RWPE2 (cell line): ENCODE data around the gene IQCE.

Experiments used
- ATAC-seq: fragments of 200-7000 bp; cut with Tn5 transposase; 3 replicates; pipeline ENCODE4 v1.9.1; 2021; ENCODE audit warnings: low read depth
- DNase-seq: peaks from one replicate; pipeline ENCODE4 v3.0.0-alpha.2; 2020; ENCODE audit warnings: low spot score
- H3K27ac ChIP-seq: fragments of 450-650 bp; 2 replicates; pipeline ENCODE4 v1.5.1; 2017; ENCODE audit warnings: mild to moderate bottlenecking; ENCODE audit not compliant: poor library complexity, severe bottlenecking
- H3K27me3 ChIP-seq: fragments of 250-450 bp; sonication (Bioruptor Pico); 2 replicates; pipeline ENCODE4 v1.5.1; 2021; ENCODE audit warnings: mild to moderate bottlenecking, moderate library complexity; ENCODE audit not compliant: insufficient read depth, poor library complexity, severe bottlenecking
- H3K36me3 ChIP-seq: fragments of 250-450 bp; sonication (Bioruptor Pico); 2 replicates; pipeline ENCODE4 v1.5.1; 2020; ENCODE audit warnings: low read depth, mild to moderate bottlenecking, moderate library complexity
- H3K4me1 ChIP-seq: fragments of 250-450 bp; sonication (Bioruptor Pico); 2 replicates; pipeline ENCODE4 v1.5.1; 2021; ENCODE audit warnings: mild to moderate bottlenecking, moderate library complexity; ENCODE audit not compliant: insufficient read depth, poor library complexity, severe bottlenecking
- H3K4me3 ChIP-seq: fragments of 250-450 bp; sonication (Bioruptor Pico); 2 replicates; pipeline ENCODE4 v1.5.1; 2021; ENCODE audit warnings: mild to moderate bottlenecking, moderate library complexity; ENCODE audit not compliant: severe bottlenecking
- H3K9me3 ChIP-seq: fragments of 250-450 bp; sonication (Bioruptor Pico); 2 replicates; pipeline ENCODE4 v1.5.1; 2021; ENCODE audit warnings: mild to moderate bottlenecking, moderate library complexity; ENCODE audit not compliant: severe bottlenecking
- TF ChIP-seq, protein P1 (sequence below): fragments of 450-650 bp; IDR thresholded peaks from one replicate; pipeline ENCODE4 v1.5.1; 2017; ENCODE audit warnings: mild to moderate bottlenecking, moderate library complexity; ENCODE audit not compliant: poor library complexity, severe bottlenecking

Gene IQCE

DNA sequence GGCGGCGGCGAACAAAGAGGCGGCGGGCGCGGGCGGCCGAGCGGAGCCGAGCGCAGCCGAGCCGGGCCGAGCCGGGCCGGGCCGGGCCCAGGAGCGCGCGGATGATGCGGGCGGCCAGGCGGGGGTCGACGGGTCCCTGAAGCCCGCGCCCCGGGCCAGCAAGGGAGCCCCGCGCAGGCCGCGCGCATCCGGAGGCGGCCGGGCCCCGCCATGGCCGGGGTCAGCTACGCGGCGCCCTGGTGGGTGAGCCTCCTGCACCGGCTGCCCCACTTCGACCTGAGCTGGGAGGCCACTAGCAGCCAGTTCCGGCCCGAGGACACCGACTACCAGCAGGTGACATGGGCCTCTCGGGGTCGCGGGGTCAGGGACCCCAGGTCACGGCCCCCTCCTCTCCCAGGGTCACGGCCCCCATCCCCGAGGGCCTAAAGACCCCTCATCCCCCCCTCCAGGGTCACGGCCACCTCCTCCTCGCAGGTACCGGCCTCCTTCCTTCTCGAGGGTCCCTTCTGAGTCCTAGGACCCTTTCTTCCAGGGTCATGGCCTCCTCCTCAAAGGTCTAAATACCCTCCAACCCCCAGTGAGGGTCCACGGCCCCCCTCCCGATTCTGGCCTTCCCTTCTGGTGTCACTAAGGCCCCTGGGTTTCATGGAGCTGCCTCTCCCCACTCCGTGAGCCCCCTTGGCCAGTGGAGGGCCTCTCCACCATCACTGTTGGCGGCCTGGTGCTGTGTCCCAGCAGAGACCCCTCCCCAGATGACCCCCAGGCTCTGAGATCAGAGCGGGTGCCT, 73.4 kb downstream of the IQCE start, which contains the start of gene TTYH3:
TTYH3 (plus strand) TSS at position 41 of the 787 bp plus-strand sequence; CDS start at position 211, 170 bp downstream.
- Histone ChIP-seq H3K9me3 (no peaks in the 10 kb centered on the region), H3K27ac (peak within 1 kb of the TSS; percentile 82), H3K36me3 (no peaks in the 10 kb centered on the region), H3K27me3 (no peaks in the 10 kb centered on the region), H3K4me3 (peak within 1 kb of the TSS; percentile 85), H3K4me1 (peaks cover 7% of the 10 kb centered on the region)
- TF ChIP-seq, protein P1, sequence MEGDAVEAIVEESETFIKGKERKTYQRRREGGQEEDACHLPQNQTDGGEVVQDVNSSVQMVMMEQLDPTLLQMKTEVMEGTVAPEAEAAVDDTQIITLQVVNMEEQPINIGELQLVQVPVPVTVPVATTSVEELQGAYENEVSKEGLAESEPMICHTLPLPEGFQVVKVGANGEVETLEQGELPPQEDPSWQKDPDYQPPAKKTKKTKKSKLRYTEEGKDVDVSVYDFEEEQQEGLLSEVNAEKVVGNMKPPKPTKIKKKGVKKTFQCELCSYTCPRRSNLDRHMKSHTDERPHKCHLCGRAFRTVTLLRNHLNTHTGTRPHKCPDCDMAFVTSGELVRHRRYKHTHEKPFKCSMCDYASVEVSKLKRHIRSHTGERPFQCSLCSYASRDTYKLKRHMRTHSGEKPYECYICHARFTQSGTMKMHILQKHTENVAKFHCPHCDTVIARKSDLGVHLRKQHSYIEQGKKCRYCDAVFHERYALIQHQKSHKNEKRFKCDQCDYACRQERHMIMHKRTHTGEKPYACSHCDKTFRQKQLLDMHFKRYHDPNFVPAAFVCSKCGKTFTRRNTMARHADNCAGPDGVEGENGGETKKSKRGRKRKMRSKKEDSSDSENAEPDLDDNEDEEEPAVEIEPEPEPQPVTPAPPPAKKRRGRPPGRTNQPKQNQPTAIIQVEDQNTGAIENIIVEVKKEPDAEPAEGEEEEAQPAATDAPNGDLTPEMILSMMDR: no peak
- ATAC-seq (peak; percentile 7; the same call in 2 of the 3 replicates), DNase-seq (no peak)

GRCh38 chr7:2632733-2633537, 74.2 kb downstream of the IQCE start:
- Histone ChIP-seq H3K4me1 (peaks cover 7% of the 10 kb centered on the region), H3K4me3 (peak overlapping the region; percentile 85), H3K27me3 (no peaks in the 10 kb centered on the region), H3K36me3 (no peaks in the 10 kb centered on the region), H3K9me3 (no peaks in the 10 kb centered on the region), H3K27ac (peak overlapping the region; percentile 82)
- DNase-seq: no peak
- TF ChIP-seq, protein P1: no peak
- ATAC-seq: peak; percentile 40

DNA sequence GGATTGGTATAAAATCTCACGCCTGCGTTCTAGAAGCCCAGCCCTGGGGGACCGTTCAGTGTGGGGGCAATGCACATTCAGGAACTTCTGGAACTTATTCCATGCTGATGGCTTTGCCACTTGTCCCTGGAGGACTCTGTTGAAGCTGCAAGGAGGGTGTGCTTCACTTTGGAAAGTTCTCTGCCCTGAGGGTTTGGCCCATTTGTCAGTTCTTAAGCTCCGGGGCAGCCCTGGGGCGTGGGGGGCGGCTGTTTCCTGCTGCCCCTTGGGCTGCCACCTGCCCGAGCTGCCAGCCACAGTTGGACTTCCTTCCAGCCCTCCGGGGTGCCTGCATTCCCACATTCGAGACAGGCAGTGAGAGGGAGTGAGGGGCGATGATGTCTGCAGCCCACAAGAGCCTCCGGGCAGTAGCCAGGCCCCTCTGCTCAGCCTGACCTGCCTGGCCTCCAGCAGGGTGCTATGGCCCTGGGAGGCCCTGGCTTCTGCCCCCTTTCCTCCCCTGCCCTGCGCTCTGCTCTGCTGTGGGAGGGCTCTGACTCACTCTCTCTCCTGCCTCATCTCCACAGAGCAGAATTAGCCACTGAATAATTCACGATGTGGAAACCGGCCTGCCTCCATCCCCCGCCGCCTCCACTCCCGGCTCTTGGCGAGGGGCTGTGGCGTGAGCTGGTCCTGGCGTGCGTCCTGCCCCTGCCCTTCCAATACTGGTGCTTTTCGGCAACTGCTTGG, 74.9 kb downstream of the IQCE start:
- peak overlapping the region; percentile 85 for H3K4me3 ChIP-seq
- no peaks in the 10 kb centered on the region for H3K9me3 ChIP-seq
- H3K36me3 ChIP-seq: no peaks in the 10 kb centered on the region
- TF ChIP-seq, protein P1: no peak
- peaks cover 7% of the 10 kb centered on the region for H3K4me1 ChIP-seq
- DNase-seq (no peak), ATAC-seq (peak; percentile 80)
- H3K27ac ChIP-seq: peak overlapping the region; percentile 82
- no peaks in the 10 kb centered on the region for H3K27me3 ChIP-seq

DNA sequence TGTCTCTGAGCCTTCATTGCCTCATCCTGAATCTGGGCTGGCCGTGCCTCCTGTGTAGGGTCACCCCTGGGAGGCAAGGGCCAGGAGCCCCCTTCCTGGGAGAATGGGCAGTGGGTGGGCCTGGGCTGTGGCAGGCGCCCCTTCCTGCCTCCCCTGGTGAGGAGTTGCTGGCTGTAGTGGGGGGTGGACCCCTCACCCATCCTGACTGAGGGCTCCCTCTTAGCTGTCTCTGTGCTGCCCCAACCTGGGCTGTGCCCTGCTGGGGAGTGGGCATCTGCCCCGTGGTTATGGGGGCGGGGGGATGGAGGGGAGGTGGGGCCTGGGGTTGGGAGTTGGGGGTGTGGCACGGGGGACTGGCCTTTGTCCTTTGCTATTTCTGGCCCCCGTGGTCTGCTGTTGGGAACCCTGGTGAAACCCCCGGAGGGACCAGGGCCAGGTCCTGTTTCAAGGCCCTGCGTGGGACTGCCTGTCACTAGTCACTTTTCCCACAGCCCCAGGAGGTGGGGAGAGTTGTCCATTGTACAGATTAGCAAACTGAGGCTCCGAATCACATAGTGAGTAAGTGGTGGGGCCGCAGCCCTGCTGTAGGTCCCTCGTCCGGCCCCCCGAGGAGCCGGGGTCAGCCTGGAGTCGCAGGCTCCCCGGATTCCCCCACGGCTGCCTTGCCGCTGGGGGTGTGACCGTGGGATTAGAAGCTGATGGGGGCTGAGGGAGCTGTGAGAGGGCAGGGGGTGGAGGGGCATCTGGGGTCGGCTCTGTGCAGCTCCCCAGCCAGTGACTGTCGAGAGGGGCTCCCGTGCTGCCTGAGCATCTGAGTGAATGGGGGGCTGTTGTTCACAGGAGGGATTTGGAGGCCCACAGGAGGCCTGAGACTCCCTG, 75.7 kb downstream of the IQCE start:
- Histone ChIP-seq H3K4me3 (peak overlapping the region; percentile 85), H3K36me3 (no peaks in the 10 kb centered on the region), H3K27ac (peak overlapping the region; percentile 82), H3K27me3 (no peaks in the 10 kb centered on the region), H3K4me1 (peaks cover 7% of the 10 kb centered on the region), H3K9me3 (no peaks in the 10 kb centered on the region)
- no peak for ATAC-seq
- no peak for DNase-seq
- TF ChIP-seq, protein P1: no peak
